GM12878 (cell line): Measurements from ENCODE around the gene CTR9. TPM values are rescaled to one million over a fixed set of nuclear protein-coding genes. Genes with fewer than 3 reads are reported as not detected.

Experiments used
- ATAC-seq: fragments of 200-7000 bp; cut with Tn5 transposase; 3 replicates; pipeline ENCODE4 v1.9.1; 2020; ENCODE audit warnings: mild to moderate bottlenecking, moderate library complexity
- BruUV-seq: library from RNA; stranded (reverse); fragments of 400-500 nt; replicated peaks from 2 replicates; lab custom pipeline; 2021; lab: Mats Ljungman, UMichigan
- CTCF ChIA-PET: fragments of 300-600 bp; sonication (Branson Sonifier 250); formaldehyde crosslinking; extraction: SDS; loops from one replicate; lab custom pipeline; 2021; ENCODE audit warnings: inconsistent platforms; lab: Yijun Ruan, JAX
- POLR2A ChIA-PET: fragments of 350-600 bp; formaldehyde crosslinking; extraction: SDS; loops from one replicate; lab custom pipeline; 2021; ENCODE audit warnings: inconsistent platforms; lab: Charles Lee
- RAD21 ChIA-PET: fragments of 300-600 bp; sonication (Branson Sonifier 250); formaldehyde crosslinking; loops from one replicate; lab custom pipeline; 2023; ENCODE audit warnings: antibody characterized with exemption; ENCODE audit not compliant: unreplicated experiment; lab: Charles Lee
- SMC1A ChIA-PET: fragments of 300-600 bp; sonication (Branson Sonifier 250); formaldehyde crosslinking; loops from one replicate; lab custom pipeline; 2023; ENCODE audit not compliant: unreplicated experiment, uncharacterized antibody; lab: Charles Lee
- DNase-seq: peaks from one replicate; pipeline ENCODE4 v3.0.0-alpha.2; 2011; ENCODE audit warnings: low read depth, low spot score
- FAIRE-seq: peaks from 3 replicates; lab custom pipeline; 2011; peaks lifted over from hg19 to GRCh38; lab: Jason Lieb, UNC
- H2AFZ ChIP-seq: 2 replicates; pipeline ENCODE4 v1.6.0; 2011; ENCODE audit warnings: low read depth, low read length, control low read depth; ENCODE audit not compliant: control insufficient read depth
- H3K27ac ChIP-seq: 2 replicates; pipeline ENCODE4 v1.5.1; 2011; ENCODE audit warnings: control low read depth; ENCODE audit not compliant: control insufficient read depth, insufficient read depth
- H3K27me3 ChIP-seq, 2 experiments: replicated peaks in 1 of 2; 2 replicates each; pipeline versions ENCODE4 v1.6.0 to v1.6.1; 2011; ENCODE audit warnings: low read length in 1 of 2; ENCODE audit not compliant: control insufficient read depth in 2 of 2, insufficient read depth in 2 of 2
- H3K36me3 ChIP-seq, 2 experiments: 2 replicates each; pipeline ENCODE4 v1.5.1; 2011; ENCODE audit warnings: low read length in 1 of 2; ENCODE audit not compliant: control insufficient read depth in 2 of 2, insufficient read depth in 2 of 2
- H3K4me1 ChIP-seq: 2 replicates; pipeline ENCODE4 v1.6.1; 2011; ENCODE audit warnings: mild to moderate bottlenecking, low read length, moderate library complexity, mixed read lengths; ENCODE audit not compliant: control insufficient read depth, insufficient read depth
- H3K4me2 ChIP-seq: 2 replicates; pipeline ENCODE4 v1.6.0; 2011; ENCODE audit warnings: control low read depth; ENCODE audit not compliant: control insufficient read depth, insufficient read depth
- H3K4me3 ChIP-seq: fragments of 200-600 bp; sonication (generic); 2 replicates; pipeline ENCODE4 v1.5.1; 2016
- H3K79me2 ChIP-seq: 2 replicates; pipeline ENCODE4 v1.6.0; 2011; ENCODE audit warnings: low read length; ENCODE audit not compliant: control insufficient read depth, insufficient read depth
- H3K9ac ChIP-seq: 2 replicates; pipeline ENCODE4 v1.8.0; 2011; ENCODE audit warnings: low read length, control low read depth, mixed read lengths; ENCODE audit not compliant: control insufficient read depth, insufficient read depth
- H3K9me3 ChIP-seq: replicated peaks from 3 replicates; pipeline ENCODE4 v1.5.1; 2011; ENCODE audit warnings: mild to moderate bottlenecking, low read length; ENCODE audit not compliant: control insufficient read depth, insufficient read depth
- H4K20me1 ChIP-seq: 2 replicates; pipeline ENCODE4 v1.6.0; 2011; ENCODE audit not compliant: control insufficient read depth, insufficient read depth
- BRCA1 ChIP-seq: IDR thresholded peaks from 2 replicates; pipeline ENCODE4 v1.6.1; 2011; ENCODE audit warnings: low read depth, low read length, improper control_type of control experiment
- CREB1 ChIP-seq: IDR thresholded peaks from 2 replicates; pipeline ENCODE4 v1.6.1; 2012; ENCODE audit warnings: low read depth, mild to moderate bottlenecking, inconsistent platforms
- E4F1 ChIP-seq: fragments of 450-650 bp; IDR thresholded peaks from 2 replicates; pipeline ENCODE4 v1.6.1; 2018; ENCODE audit warnings: borderline replicate concordance, mild to moderate bottlenecking; ENCODE audit not compliant: partially characterized antibody
- ESRRA ChIP-seq: IDR thresholded peaks from 2 replicates; pipeline ENCODE4 v1.6.1; 2012; ENCODE audit warnings: mild to moderate bottlenecking, low read length, improper control_type of control experiment
- HDAC6 ChIP-seq: fragments of 200-600 bp; sonication (generic); IDR thresholded peaks from one replicate; pipeline ENCODE4 v1.8.0; 2017; ENCODE audit warnings: antibody characterized with exemption; ENCODE audit not compliant: unreplicated experiment
- NR2C1 ChIP-seq: fragments of 450-650 bp; IDR thresholded peaks from 2 replicates; pipeline ENCODE4 v1.6.1; 2017; ENCODE audit warnings: antibody characterized with exemption, mild to moderate bottlenecking, moderate library complexity
- NR2C2 ChIP-seq: IDR thresholded peaks from 2 replicates; pipeline ENCODE4 v1.6.1; 2011; ENCODE audit warnings: borderline replicate concordance, low read depth; ENCODE audit not compliant: control insufficient read depth, insufficient read length
- PKNOX1 ChIP-seq: fragments of 450-650 bp; IDR thresholded peaks from 2 replicates; pipeline ENCODE4 v1.6.1; 2016; ENCODE audit warnings: mild to moderate bottlenecking
- RELB ChIP-seq: fragments of 450-650 bp; IDR thresholded peaks from 2 replicates; pipeline ENCODE4 v1.6.1; 2017; ENCODE audit warnings: low read depth, mild to moderate bottlenecking, moderate library complexity
- RFX5 ChIP-seq: IDR thresholded peaks from 2 replicates; pipeline ENCODE4 v1.6.1; 2011; ENCODE audit warnings: low read depth, low read length, improper control_type of control experiment
- SMAD1 ChIP-seq: fragments of 450-650 bp; IDR thresholded peaks from 2 replicates; pipeline ENCODE4 v1.6.1; 2018; ENCODE audit warnings: mild to moderate bottlenecking, low read depth; ENCODE audit not compliant: partially characterized antibody
- STAT3 ChIP-seq: IDR thresholded peaks from 2 replicates; pipeline ENCODE4 v1.6.1; 2011; ENCODE audit warnings: low read depth, low read length, improper control_type of control experiment
- TAF1 ChIP-seq: IDR thresholded peaks from 2 replicates; pipeline ENCODE4 v1.6.1; 2011; ENCODE audit warnings: mild to moderate bottlenecking, low read depth, low read length, borderline replicate concordance
- YBX1 ChIP-seq: fragments of 450-650 bp; IDR thresholded peaks from 2 replicates; pipeline ENCODE4 v1.6.1; 2016; ENCODE audit warnings: antibody characterized with exemption
- ZZZ3 ChIP-seq: IDR thresholded peaks from 2 replicates; pipeline ENCODE4 v1.6.1; 2011; ENCODE audit warnings: low read depth; ENCODE audit not compliant: control insufficient read depth, insufficient read length
- WGBS: methylation state at CpG from one replicate; pipeline ENCODE4 v1.1.6; 2016; ENCODE audit warnings: low lambda C conversion rate; ENCODE audit not compliant: insufficient replicate concordance, insufficient coverage; ENCODE audit errors: missing lambda C conversion rate; 5-methylcytosine and 5-hydroxymethylcytosine counted together
- in situ Hi-C: fragments of 300-500 bp; cut with MboI; formaldehyde crosslinking; loops from 9 replicates; pipeline ENCODE4 v1.14.3; 2018; ENCODE audit warnings: mixed read lengths
- intact Hi-C: fragments of 100-400 bp; cut with micrococcal nuclease; formaldehyde crosslinking; loops from one replicate; pipeline ENCODE4 v1.14.2; 2022; ENCODE audit not compliant: unreplicated experiment
- polyA plus RNA-seq, 11 experiments: library from polyadenylated mRNA; depleted of rRNA in 4 of 11; unstranded in 6 of 11; stranded (reverse) in 5 of 11; fragments of >200 nt; fragmentation: Nextera tagmentation in 4 of 11; fragmentation: Illumina TruSeq in 1 of 11; extraction: Ambion mirVana in 4 of 11; extraction: Trizol in 1 of 11; gene quantifications; 1 replicate in 1 of 11; 2 replicates in 10 of 11; pipeline versions ENCODE4 v1.2.1 to v1.2.3, GENCODE V29; 2011 to 2016; ENCODE audit warnings: inconsistent platforms in 2 of 11, missing spikeins in 2 of 11, low read depth in 1 of 11
- total RNA-seq, 4 experiments: library from RNA; depleted of rRNA in 3 of 4; stranded (reverse); fragments of >200 nt in 3 of 4; fragmentation: Illumina TruSeq in 1 of 4; extraction: Trizol in 1 of 4; gene quantifications; 2 replicates each; pipeline versions ENCODE4 v1.2.1 to v1.2.3, GENCODE V29; 2013 to 2021

CTR9 gene
- total and polyA plus RNA-seq, 10 of the 15 experiments (the other 5 are each of a cell fraction or from before 2014, with no cell fraction given), result 13.9 to 54.9 (median 28.9) TPM

- TF ChIP-seq NR2C2 (no peak), PKNOX1 (no peak), E4F1 (no peak), HDAC6 (no peak), RFX5 (no peak)
These were observed 33.4 kb downstream of the CTR9 start (continued) for GRCh38 chr11:10784232-10785145.

GRCh38 chr11:10785146-10785474 is 34.1 kb downstream of the CTR9 start:
- H3K4me2 ChIP-seq, result no peak overlapping the region
- no peak for FAIRE-seq
- no peaks in the 10 kb centered on the region for H4K20me1 ChIP-seq
- H3K9ac ChIP-seq, result no peak overlapping the region
- intact Hi-C loops (no loop called here), in situ Hi-C loops (no loop called here)
- H3K36me3 ChIP-seq, result peaks cover 0 to under 1% of the 10 kb centered on the region in 2 experiments; a peak in 1 of 4 replicates
- 49% methylated on average over 4 of the region's 4 CpGs for WGBS
- no peak for ATAC-seq
- no peak overlapping the region for H3K4me3 ChIP-seq
- no peaks in the 10 kb centered on the region for H3K27me3 ChIP-seq
- H2AFZ ChIP-seq, result no peak overlapping the region
- BruUV-seq, result no TSS peak
- H3K27ac ChIP-seq, result no peak overlapping the region
- H3K9me3 ChIP-seq, result no peaks in the 10 kb centered on the region
- ChIA-PET RAD21 (no interaction called here), CTCF (interaction anchor here (1.0 to 3.6 kb wide), 3 partner anchors 15 to 244 kb away, joined by 3 to 22 read pairs (median 3); no protein-coding TSS in a partner anchor), SMC1A (no interaction called here), POLR2A (no interaction called here)
- no peak for DNase-seq
- H3K79me2 ChIP-seq, result no peaks in the 10 kb centered on the region
- no peaks in the 10 kb centered on the region for H3K4me1 ChIP-seq
- TF ChIP-seq NR2C1, result no peak
- TF ChIP-seq SMAD1, result no peak
- TF ChIP-seq E4F1, result no peak
- TF ChIP-seq YBX1, result no peak
- TF ChIP-seq ZZZ3, result no peak
- no peak for TF ChIP-seq ESRRA
- no peak for TF ChIP-seq BRCA1
- no peak for TF ChIP-seq CREB1
- no peak for TF ChIP-seq RELB
- no peak for TF ChIP-seq STAT3
- no peak for TF ChIP-seq TAF1
